HG03521 (cell line): ENCODE data around the gene LGALS8.
"Not testable (repeated sequence)": the region's sequence is repeated elsewhere in the genome, so short reads cannot be mapped to it uniquely, and the experiment has no call there.

ENCODE experiments used
- ATAC-seq: cut with Tn5 transposase; IDR thresholded peaks from one replicate; pipeline ENCODE4 v1.9.1; 2021; ENCODE audit warnings: mild to moderate bottlenecking, moderate library complexity; ENCODE audit not compliant: unreplicated experiment

LGALS8 gene

DNA sequence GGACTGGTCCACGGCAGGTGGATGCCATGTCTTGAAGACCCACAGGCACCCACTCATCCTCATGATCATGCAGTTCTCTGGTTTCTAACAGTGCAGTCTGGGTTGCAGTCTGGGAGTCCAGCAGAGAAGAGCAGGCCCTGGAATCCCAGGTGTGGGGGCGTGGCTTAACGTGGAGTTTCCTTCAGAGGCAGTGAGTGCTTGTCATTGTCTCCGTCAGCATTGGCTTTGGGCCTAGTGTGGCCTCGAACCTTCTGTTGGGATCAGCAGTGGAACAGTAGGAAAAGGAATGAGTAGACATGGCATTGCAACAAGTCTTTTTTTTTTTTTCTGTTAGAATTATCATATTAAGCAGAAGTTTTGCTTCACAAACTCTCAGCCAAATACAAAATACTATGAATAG lies 12.8 kb downstream of the LGALS8 start:
- no peak for ATAC-seq

DNA sequence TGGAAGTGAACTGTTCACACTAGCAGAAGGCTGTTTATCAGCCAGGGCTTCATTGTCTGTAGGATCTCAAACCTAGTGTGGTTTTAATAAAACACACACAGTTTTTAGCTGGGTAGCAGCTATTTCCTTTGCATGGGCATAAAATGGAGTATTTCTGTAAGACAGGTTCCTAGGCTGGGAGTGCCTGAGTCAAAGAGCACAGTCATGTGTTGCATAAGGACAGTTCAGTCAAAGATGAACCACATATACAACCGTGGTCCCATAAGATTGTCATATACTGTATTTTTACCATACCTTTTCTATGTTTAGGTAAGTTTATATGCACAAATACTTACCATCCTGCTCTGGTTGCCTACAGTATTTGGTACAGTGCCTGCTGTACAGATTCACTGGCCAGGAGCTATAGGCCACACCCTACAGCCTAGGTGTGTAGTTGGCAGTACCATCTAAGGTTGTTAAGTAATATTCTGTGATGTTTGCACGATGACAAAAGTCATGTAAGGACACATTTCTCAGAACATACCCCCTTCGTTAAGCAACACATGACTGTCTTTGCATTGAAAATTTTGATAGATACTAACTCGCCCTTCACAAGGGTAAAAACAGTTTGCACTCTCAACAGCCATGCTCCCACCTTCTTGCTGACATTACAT lies 17.2 kb downstream of the LGALS8 start:
- ATAC-seq, result no peak

DNA sequence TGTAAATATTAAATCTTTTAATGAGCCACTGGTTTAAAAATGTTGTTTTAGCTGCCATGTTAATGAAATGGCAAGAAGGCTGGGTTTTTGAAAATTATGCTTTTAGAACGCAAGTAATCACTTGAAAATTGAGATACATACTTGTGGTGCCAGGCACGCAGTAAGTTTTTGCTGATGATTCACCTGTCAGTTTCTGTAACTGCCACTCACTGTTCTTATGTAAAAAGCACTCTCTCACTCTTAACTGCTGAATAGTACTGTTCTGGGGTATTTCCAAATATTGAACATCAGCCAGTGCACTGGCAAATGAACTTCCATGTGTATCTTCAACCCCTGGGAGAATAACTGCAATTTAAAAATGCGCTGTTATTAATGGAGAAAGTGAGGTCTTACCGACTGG lies 17.9 kb downstream of the LGALS8 start:
- no peak for ATAC-seq

DNA sequence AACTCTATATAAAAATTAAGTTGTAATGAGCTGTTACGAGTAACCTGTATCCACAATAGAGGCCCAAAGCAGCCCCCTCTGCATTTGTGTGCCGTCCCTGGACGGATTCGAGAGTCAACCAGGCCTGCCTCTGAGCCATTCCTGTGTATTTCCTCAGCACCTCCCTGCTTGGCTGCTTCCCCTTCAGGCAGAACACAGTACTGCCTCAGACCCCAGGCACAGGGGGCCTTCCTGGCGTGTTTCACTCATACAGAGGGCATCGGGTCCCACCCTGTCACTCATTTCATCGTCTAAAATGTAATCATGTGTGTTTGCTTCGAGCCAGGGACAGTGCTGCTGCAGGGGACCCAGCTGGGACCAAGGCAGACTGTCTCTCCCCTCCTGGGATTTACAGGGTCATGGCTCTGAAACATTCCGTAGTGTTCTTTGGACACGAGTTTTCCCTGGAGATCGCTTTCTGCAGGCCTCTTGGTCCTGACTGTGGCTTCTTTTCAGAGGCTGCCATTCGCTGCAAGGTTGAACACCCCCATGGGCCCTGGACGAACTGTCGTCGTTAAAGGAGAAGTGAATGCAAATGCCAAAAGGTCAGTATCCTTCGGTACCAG lies 19.4 kb downstream of the LGALS8 start:
- ATAC-seq, result no peak

- no peak for ATAC-seq
Measured at GRCh38 chr1:236545621-236546169, 21.9 kb downstream of the LGALS8 start.

GRCh38 chr1:236548452-236548851 lies 24.7 kb downstream of the LGALS8 start:
- ATAC-seq, result no peak

- no peak for ATAC-seq
Measured at GRCh38 chr1:236550961-236551851, 27.4 kb downstream of the LGALS8 start.

- no peak for ATAC-seq
Measured at GRCh38 chr1:236552096-236552495, 28.3 kb downstream of the LGALS8 start.

DNA sequence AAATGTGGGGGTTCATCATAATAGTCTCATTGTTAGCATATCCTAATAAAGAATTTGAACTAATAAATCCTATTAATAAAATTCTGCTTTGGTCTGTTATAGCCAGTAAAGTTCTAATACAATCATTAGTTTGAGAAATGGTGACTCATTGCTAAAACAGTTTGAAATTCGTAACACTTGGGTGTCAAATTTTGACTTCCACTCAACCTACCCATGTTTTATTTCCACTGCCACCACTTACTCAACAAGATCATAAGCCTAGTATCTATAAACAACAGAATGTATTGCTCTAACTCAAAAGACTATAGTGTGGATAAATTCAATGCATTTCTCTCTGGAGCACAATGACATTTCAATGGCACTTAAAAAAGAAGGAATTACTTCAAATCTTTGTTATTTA lies 29.1 kb downstream of the LGALS8 start:
- no peak for ATAC-seq

GRCh38 chr1:236553370-236553769 lies 29.6 kb downstream of the LGALS8 start:
- ATAC-seq, result no peak

GRCh38 chr1:236556606-236557005 lies 32.8 kb downstream of the LGALS8 start:
- ATAC-seq, result no peak

GRCh38 chr1:236558081-236558480 lies 34.3 kb downstream of the LGALS8 start:
- no peak for ATAC-seq

DNA sequence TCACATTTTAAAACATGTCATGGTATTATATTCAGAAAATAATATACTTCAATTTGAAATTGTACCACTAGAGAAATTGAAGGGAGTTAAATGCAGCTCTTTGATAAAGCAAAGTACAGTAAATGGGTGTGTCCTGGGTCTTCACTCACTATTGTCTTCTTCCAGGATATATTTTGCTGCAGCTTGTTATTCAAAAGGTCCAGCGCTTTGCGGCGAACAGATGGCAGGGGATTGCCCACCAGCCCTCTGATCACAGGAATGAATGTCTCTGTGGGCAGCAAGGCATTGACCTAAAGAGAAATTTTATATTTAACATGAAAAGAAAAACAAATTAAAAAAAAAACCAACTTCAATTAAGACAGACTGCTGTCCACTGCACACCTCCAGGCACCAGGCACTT lies 35.1 kb downstream of the LGALS8 start:
- no peak for ATAC-seq

GRCh38 chr1:236560213-236560771 lies 36.5 kb downstream of the LGALS8 start:
- ATAC-seq, result no peak

DNA sequence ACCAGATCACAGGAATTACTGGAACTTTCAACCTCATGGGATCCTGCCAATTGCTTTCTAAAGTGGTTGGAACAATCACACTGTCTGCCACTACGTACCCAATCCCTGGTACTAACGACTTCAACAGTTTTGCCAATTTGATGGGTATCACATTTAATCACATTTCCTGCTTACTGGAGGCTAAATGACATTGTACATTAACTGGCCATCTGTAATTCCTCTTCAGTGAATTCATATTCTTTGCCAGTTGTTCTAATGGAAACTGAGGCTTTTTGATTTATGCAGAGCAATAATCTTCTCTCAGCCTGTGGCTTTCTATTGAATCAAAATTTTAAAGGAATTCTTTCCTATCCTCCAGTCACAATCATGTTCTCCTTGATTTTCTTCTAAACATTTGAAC lies 38.2 kb downstream of the LGALS8 start:
- no peak for ATAC-seq

DNA sequence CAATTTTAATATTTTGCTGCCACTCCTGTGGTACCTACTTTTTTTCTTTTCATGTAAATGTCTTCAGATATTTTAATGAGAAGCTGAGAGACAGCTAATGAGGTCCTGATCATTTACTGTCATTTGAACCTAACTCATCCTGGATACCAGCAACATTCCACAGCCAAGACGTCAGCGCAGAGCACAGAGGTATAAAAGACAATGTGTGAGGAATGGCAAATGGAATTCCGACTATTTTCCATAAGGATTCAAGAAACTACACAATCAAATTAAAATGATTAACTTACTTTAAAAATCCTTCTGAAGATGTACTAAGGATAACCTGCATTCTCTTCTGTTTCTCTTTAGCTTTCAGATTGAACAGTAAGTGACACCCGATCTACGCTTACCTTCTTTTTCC lies 41.7 kb downstream of the LGALS8 start:
- ATAC-seq, result no peak

- no peak for ATAC-seq
Measured at GRCh38 chr1:236568285-236568894, 44.6 kb downstream of the LGALS8 start.

- ATAC-seq, result no peak
Measured at GRCh38 chr1:236575523-236575922, 51.7 kb downstream of the LGALS8 start.

GRCh38 chr1:236576004-236576403 lies 52.2 kb downstream of the LGALS8 start:
- ATAC-seq, result no peak

DNA sequence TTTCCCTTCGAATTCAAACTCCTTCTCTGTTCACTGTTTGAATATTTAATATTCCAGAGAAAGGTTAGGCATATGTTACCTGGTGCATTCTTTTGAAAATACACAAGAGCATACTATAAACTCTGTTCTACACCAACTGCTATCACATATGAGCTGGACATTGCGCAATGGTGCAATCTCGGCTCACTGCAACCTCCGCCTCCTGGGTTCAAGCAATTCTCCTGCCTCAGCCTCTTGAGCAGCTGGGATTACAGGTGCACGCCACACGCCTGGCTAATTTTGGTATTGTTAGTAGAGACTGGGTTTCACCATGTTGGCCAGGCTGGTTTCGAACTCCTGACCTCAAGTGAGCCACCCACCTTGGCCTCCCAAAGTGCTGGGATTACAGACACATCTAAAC lies 53.3 kb downstream of the LGALS8 start:
- not testable (repeated sequence) for ATAC-seq

GRCh38 chr1:236578661-236579060 lies 54.9 kb downstream of the LGALS8 start:
- ATAC-seq, result no peak
